MM.1S (cell line): ENCODE results near the gene CCND2.

Experiments used
- CTCF ChIP-seq: fragments of 300-600 bp; sonication (generic); IDR thresholded peaks from 2 replicates; pipeline ENCODE4 v1.5.1; 2016; ENCODE audit warnings: antibody characterized with exemption, low read length, mixed read lengths
- EZH2 ChIP-seq: fragments of 300-600 bp; sonication (generic); optimal IDR thresholded peaks from 2 replicates; pipeline ENCODE3; 2017; ENCODE audit warnings: low read depth, mild to moderate bottlenecking, antibody characterized with exemption, low read length, mixed read lengths

DNA sequence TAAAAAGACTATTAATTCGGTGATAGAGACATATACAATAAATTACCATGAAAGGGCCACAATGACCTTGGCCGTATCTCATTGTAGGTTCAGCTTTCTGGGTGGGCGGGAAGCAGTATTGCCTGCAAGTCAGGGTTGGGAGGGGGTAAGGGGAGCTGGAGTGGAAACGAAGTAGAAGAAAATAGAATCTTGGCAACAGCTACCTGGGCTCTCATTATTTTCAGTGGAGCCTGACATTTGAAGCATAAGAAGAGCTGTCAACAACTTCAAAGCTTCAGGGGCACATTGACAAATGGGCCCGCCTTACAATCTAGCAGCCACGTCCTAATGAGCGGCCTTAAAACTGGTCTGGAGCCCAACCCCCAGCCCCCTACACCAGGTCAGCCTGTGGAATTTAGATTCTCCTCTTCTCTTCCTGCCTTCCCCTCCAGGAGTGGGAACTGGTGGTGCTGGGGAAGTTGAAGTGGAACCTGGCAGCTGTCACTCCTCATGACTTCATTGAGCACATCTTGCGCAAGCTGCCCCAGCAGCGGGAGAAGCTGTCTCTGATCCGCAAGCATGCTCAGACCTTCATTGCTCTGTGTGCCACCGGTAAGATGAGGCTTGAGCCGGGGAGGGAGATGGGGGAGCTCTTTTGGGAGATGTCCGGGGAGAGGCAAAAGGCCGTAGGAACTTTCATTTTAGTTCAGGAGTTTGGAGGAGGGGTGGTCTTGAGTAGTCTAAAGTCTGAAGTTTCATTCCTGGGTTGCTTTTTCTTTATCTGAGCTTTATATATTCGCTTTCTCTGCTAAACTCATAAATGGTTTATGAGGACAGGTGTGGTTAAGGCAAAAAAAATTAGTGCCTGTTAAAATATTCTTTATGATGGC lies 5.0 kb downstream of the CCND2 start:
- TF ChIP-seq CTCF (no peak), EZH2 (no peak)
